Activated T-cell treated with anti-CD3 and anti-CD28 coated beads for 1 hour (primary cell): Measurements from ENCODE around the gene MATR3.

Experiments used
- DNase-seq: peaks from one replicate; pipeline ENCODE4 v3.0.0-alpha.2; 2020; ENCODE audit warnings: low read depth

Gene MATR3

DNA sequence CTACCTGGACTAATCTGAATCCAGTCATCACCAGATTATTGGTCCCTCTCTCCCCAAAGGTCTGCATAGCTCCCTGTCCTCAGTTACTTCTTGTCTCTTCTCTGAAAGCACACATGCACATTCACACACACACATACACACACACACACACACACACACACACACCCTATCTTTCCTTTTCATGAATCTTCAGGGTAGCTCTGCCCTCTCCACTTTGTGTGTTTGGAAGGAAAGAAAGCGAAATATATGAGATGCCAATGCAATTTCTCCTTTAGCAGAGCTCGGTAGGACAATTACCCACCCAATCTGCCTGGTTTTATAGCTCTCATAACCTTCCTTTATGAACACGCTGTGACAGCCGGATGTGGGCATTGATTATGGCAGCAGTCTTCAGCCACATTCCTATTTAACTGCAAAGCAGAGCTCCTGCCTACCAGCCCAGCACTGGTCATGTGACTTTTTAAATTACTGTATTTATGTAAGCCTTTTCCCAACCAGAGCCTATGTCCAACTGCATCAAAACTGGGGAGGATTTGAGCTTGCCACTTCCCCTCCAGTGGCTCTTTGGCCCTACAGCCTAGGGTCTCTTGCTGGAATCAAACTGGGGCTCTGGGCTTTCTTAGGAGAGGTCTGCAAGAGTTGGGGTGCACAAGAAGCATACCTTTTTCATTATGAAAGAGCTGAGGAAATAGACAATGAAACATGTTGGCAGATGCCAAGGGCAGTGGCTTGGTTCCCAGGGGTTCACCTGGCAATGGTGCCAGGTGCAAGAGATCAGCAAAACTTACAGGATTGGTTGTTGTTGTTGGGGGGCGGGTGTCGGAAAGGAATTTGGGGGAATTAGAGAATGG, 20.8 kb upstream of the MATR3 start:
- DNase-seq, result no peak

DNA sequence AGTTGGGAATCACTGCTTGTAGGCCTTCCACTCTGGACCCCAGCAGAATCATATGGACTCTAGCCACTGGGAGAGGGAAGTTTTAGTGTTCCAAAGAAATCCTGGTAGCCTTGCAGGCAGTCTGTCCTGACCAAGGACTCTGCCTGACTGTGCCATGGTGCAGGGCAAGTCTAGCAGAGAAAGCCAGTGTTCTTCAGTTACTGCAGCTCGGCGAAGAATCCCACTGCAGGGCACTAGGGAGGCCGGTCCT, 20.3 kb upstream of the MATR3 start:
- no peak for DNase-seq

DNA sequence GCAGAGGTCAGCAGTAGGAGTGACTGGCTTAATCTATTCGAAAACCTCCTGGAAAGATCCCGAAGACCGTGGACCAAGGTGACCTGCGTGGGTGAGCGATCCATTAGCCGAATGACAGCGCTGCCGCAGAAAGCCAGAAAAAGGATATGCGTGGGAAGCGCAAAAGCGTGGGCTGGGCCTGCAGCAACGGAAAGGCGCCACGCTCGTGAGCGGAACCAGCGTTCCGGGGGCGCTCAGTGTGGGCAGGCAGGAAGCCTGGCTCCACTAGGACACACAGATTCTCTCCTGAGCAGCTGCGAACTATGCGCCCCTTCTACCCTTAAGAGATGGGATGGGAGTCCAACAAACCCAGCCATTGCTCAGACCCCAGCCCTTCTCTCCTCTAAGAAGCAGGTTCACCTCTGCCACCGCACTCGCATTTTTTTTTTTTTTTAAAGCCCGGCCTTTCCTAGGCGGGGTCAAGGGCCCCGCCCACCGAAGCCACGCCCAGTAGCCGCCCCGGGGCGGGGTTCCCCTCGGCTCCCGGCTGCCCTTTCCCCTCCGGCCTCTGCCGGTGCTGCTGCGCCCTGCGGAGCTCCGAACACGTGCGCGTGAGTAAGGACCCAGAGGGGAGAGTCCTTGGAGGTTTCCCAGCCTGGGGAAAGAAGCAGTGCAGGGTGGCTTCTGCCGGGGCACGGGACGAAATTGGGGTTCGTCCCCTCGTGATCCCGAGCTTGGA, 19.8 kb upstream of the MATR3 start:
- peak; percentile 74 for DNase-seq

DNA sequence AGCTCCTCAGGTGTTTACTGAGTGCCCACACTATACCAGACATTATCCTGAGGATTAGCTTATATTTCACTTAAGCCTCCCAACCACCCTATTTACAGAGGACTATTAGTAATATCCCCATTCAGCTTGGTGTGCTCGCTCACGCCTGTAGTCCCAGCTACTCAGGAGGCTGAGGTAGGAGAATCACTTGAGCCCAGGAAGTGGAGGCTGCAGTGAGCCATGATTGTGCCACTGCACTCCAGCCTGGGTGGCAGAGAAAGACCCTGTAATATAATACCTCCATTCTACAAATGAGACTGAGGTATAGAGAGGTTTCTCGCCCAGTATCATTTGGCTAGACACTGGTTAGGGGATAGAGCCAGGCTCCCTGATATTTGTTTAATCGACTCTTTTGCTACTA, 18.0 kb upstream of the MATR3 start:
- DNase-seq, result no peak

DNA sequence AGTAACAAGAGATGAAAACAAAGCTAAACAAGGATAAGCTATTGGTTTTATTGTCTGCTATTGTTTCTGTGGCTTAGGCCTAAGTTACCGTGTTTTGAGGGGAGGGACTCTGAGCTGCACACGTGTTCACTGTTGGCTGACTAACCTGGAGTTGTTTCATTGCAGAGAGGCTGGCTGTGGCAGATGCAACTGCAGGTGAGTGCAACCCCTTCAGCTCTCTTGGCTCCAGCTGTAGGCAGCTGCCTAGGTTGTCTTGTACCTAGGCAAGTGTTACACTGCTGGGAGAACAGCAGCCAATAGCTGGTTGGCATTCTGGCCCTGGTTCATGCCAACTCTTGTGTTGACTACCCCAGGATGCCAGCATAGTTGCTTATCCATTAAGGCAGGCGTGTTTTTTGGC, 17.6 kb upstream of the MATR3 start:
- no peak for DNase-seq

DNA sequence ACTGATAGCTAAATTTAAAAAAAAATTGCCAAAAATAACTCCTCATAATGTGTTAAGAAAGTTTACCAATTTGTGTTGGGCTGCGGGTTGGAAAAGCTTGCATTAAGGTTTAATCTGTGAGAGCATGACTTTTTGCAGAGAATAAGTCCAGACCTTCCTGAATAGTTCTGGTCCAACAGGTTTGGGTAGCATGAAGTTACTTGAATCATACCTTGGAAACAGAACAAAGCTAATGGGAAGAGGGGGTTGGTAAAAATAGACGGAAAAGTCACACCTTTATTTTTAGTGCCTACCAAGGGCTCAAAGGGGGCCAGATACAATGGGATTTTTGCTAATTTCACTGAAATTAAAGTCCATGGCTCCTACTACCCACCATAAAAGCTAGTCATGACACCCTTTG, 17.1 kb upstream of the MATR3 start:
- no peak for DNase-seq

DNA sequence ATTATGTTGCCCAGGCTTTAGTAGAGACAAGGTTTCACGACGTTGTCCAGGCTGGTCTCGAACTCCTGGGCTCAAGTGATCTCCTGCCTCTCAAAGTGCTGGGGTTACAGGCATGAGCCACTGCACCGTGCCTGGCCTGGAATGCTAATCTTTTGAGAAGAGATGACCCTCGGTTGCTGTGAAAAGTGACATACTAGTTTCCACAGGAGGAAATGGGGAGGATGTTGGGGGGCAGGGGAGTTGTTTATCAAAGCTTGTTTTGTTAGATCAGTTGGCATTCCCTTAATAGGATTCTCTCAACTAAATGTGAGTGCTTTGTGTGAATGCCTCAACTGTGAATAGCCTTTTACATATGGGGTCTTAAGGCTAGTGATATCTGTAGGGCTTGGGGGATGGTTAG, 16.4 kb upstream of the MATR3 start:
- no peak for DNase-seq

DNA sequence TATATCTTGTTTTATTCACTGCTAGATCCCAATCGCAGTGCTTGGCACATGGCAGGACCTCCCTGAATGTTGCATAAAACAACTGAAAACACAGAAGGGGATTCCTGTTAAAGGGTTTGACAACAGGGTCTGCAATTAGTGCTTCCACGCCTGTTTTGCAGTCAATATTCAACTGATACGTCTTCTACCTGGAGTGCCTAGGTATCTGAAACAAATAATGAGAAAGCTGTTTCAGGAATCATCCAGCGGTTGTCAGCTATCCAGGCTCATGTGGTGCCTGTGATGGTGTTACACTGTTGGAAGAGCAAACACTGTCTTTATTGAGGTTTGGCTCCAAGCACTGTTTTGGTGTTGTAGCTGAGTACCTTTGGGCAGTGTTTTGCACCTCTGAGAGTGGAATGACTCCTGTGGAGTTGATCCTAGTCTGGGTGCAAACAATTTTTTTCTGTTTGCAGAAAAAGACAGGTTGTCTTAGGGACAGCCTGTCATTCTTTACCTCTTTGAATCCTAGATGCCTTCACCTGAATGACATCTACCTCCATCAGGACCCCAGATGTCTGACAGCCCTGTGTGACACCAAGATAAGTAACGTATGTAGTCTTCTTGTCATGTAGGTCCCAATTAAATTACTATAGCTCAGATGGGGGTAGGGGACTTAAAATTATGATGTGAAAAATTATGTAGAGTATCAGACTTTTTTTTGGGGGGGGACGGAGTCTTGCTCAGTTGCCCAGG, 14.8 kb upstream of the MATR3 start:
- no peak for DNase-seq

DNA sequence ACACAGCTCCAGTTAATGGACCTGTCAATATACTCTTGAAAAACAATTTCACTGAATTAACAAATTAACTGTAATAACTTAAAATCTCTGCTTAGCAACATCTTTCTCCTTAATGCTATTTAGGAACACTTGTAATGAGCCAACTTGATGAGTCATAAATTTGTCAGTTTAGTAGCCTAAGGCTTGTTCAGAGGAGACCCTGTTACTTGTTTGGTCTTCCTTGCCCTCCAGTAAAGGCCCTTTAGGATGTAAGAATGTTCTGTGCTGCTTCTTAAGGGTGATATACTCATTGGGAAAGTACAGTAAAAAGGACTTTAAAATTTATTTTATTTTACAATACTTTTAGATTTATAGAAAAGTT, 11.4 kb upstream of the MATR3 start:
- DNase-seq, result no peak

DNA sequence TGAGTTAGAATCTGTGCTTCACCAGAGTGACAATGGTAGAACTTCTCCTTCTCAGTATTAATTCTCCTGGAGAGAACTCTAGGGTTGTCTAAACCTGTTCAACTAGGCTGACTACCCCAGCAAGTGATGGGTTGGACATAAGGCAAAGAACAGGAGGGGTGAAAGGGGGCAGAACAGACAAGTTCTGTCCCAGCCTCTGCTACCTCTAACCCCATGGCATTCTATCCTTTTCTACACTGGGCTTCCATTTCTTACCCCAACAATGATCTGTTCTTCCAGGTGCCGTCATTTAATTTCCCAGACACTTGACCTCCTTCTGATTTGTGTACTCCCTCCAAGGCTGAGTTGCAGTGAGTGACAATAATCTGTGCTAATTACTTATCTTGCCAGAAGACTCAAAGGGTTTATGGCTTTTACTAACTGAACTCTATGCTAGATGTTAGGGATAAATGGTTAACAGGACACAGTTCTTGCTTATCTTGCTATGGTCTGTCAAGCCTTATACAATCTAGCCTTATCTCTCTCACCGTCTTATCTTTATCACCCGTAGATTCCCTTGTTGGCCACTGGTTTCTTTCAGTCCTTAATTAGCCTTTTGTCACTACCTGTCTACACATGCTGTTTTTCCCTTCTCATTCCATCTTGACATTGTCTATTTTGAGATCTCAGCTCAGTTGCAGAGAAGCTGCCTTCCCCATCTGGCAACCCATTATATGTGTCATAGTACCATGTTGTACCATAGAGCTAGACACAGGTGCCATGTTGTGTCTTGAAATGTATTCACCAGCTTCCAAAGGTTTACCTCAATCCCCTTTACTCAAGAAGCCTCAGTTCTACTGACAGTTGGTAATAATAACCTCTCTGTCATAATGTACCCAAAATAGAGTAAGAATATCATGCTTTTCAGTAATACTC, 10.0 kb upstream of the MATR3 start:
- DNase-seq, result no peak

DNA sequence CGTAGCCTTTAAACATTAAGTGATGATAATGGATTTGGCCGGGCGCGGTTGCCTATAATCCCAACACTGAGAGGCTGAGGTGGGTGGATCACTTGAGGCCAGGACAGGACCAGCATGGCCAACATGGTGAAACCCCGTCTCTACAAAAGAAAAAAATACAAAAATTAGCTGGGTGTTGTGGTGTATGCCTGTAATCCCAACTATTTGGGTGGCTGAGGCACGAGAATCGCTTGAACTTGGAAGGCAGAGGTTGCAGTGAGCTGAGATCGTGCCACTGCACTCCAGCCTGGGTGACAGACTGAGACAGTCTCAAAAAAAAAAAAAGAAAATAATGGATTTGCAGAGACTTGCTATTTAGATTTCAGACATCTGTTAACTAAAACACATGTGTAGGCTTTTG, 9.2 kb upstream of the MATR3 start:
- DNase-seq, result no peak

DNA sequence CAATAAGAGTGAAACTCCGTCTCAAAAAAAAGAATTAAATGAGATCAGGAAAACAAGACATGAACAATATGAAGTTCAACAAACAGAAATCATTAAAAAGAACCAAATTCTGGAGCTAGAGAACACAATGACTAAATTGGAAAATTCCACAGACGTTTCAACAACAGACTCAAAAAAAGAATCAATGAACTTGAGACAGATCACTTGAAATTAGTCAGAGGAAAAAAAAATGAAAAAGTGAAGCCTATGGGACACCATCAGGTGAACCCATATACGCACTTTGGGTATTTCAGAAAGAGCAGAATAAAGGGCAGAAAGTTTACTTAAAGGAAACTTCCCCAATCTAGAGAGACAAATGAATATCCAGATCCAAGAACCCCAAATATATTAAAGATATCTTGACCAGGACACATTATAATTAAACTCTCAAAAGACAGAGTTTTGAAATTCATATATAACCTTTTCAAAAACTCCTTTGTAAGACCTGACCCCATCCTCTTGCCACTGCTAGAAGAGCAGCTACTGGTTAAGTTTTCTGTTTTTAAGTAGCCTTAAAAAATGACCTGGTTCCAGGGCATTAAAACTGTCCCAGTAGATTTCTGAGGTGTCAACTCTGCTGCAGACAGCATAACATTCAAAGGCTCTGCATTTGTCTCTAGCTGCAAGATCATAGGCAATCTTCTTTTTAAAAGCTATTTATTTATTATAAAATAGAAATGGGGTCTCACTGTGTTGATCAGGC, 7.7 kb upstream of the MATR3 start:
- no peak for DNase-seq

DNA sequence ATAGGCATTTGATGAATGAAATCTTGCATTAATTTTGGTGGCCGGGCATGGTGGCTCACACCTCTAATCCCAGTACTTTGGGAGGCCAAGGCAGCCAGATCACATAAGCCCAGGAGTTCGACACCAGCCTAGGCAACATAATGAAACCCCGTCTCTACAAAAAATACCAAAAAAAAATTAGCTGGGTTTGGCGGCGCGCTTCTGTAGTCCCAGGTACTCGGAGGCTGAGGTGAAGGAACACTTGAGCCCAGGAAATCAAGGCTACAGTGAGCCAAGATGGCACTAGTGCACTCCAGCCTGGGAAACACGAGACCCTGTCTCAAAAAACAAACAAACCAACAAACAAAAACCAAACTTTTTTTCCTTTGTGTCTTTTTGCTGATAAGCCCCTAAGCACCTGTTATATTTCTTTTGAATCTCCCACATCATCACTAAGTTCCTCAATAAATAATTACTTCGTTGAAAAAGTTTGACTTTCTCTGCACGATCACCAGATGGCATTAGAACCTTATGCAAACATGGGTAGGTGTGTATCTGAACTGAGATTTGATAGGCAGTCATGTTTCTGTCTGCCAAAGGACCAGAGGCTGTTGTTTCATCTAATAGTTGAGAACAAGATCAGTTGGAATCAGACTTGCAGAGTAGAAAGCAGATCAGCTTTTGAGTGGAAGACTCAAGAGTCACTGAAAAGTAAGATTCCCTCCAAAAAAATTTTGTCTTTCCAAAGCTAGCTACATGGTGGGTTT, 5.5 kb upstream of the MATR3 start:
- no peak for DNase-seq

DNA sequence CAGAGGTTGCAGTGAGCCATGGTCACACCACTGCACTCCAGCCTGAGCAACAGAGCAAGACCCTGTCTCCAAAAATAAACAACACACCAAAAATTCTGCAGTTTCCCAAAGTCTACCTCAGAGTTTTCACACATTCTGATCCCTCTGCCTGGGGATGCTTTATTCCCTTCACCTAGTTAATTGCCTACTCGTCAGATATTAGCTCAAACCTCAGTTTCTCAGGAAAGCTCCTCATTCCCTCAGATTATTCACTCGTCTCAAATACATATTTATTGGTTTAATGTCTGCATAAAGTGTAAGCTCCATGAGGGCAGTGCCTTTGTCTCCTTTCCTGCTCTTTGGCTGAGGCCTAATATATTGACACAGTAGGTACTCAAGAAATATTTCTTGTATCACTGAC, 2.5 kb upstream of the MATR3 start:
- DNase-seq, result no peak

DNA sequence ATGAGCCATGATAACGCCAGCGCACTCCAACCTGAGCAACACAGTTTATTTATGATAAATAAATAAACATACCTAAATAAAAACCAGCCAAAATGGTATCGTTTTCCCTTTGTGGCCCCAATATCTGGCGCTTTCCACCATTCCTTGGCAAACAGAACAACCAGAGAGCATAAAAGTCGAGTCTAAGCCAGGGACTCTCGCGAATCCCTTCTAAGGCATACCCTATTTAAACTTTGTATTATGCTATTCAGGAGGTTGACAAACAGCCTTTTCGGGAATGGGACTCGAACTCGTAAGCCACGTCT, 386 bp upstream of the MATR3 start:
- DNase-seq, result no peak

DNA sequence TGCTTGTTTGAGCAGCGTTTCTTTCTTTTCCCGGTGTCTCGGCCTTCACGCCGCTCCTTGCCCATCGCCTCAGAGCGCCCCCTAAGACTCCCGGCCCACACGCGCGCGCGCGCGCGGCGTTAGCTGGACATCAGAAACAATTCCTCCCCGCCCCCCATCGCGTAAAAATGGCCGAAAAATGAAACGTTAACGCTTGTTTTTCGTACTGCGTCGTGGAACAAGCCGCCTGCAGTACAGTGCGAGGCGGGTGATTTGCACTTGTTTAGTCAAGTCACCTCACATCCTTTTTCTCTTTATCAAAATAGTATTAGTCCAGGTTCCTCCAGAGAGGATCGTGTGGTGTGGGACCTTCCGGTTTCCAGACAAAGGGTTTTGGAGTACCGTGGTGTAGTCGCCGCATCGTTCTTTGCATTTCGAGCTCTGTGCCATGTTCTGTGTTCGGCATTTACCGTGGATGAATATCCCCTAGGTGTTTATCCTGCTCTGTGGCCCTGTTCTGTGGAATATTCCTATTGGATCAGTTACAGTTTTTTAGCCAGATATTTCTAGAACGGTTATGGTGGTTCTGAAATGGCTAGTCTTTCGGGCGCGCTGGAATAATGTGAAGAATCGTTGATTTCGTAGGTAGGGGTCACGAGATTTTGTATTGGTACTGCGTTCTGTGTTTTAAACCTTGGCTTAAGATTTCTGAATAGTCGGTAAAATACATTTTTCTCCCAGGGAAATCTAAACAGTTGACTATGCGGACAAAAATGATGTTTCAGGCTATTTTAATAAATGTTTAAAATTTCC, 1.0 kb downstream of the MATR3 start:
- DNase-seq, result peak; percentile 50

DNA sequence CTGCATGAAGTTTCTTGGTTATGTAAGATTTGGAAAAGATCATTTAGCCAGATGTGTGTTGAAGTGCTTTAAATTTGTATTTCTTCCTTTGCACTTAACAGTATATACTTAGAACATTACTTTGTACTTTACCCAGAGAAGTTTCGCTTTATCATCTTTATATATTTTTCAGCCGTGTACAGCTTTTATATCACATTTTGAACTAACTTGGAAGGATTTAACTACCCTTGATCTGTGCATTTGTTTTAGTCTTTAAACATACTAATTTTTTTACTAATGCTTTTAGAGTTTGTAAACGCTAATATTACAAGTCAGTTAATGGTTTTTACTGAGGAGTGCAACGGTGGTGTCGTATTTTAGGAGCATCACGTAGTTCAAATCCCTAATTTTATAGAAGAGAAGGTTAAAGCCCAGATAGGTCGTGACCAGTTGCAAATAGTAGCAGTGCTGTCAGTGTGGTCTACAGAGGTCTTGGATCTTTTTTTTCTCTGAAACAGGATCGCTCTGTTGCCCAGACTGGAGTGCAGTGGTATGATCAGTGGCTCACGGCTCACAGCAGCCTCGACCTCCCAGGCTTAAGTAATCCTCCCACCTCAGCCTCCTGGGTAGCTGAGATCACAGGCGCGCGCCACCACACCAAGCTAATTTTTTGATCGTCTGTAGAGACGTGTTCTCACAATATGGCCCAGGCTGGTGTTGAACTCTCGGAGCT, 2.0 kb downstream of the MATR3 start:
- no peak for DNase-seq

DNA sequence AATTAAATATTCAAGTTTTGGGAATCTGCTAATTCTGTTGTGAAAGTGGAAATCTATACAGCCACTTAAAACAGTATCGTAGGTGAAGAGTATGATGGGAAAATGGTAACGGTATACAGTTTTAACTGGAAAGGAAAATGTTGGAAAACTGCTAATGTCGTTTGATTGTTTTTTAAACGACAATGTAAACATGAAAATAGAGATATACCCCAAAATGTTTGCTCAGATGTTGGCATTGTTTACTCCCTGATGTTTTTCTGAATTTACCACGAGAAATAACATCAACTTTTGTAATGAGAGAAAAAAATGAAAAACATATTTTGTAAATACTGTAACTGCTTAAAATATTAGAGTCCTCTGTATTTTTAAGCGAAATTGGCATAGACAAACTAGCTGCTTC, 2.7 kb downstream of the MATR3 start:
- DNase-seq, result no peak

DNA sequence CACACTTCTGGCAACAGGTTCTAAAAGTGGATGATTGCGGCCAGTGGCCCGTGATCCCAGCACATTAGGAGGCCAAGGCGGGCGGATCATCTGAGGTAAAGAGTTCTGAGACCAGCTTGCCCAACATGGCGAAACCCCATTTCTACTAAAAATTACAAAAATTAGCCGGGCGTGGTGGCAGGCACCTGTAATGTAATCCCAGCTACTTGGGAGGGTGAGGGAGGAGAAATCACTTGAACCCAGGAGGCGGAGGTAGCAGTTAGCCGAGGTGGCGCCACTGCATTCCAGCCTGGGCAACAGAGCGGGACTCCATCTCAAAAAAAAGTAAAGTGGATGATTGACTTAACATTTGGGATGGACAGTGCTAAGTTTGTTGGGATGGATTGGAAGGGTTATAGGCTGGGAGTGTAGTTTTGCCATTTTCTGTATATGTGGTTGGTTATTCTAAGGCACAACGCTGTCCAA, 3.4 kb downstream of the MATR3 start:
- DNase-seq, result no peak
